Measurements from ENCODE around the gene BBX.
"Not testable (repeated sequence)": the region's sequence is repeated elsewhere in the genome, so short reads cannot be mapped to it uniquely, and the experiment has no call there.

BBX gene

GRCh38 chr3:107540857-107541256 lies 18.1 kb downstream of the BBX start:
- in situ Hi-C loops (cut with MboI; ENCODE audit: low sequenced_read_pairs), result no loop called here

- in situ Hi-C loops (cut with MboI; ENCODE audit: low sequenced_read_pairs), result no loop called here
Observed at GRCh38 chr3:107542665-107543064, 19.9 kb downstream of the BBX start.

GRCh38 chr3:107543666-107544065 lies 20.9 kb downstream of the BBX start:
- in situ Hi-C loops (cut with MboI; ENCODE audit: low sequenced_read_pairs), result no loop called here

- in situ Hi-C loops (cut with MboI; ENCODE audit: low sequenced_read_pairs), result no loop called here
Observed at GRCh38 chr3:107545680-107546120, 22.9 kb downstream of the BBX start.

GRCh38 chr3:107548601-107549000 lies 25.8 kb downstream of the BBX start:
- in situ Hi-C loops (cut with MboI; ENCODE audit: low sequenced_read_pairs), result no loop called here

- in situ Hi-C loops (cut with MboI; ENCODE audit: low sequenced_read_pairs), result no loop called here
Observed at GRCh38 chr3:107555359-107555758, 32.6 kb downstream of the BBX start.

GRCh38 chr3:107557743-107558142 lies 35.0 kb downstream of the BBX start:
- in situ Hi-C loops (cut with MboI; ENCODE audit: low sequenced_read_pairs), result no loop called here

- in situ Hi-C loops (cut with MboI; ENCODE audit: low sequenced_read_pairs), result no loop called here
Observed at GRCh38 chr3:107560166-107560565, 37.4 kb downstream of the BBX start.

- in situ Hi-C loops (cut with MboI; ENCODE audit: low sequenced_read_pairs), result no loop called here
Observed at GRCh38 chr3:107561980-107562379, 39.2 kb downstream of the BBX start.

- in situ Hi-C loops (cut with MboI; ENCODE audit: low sequenced_read_pairs), result no loop called here
Observed at GRCh38 chr3:107562969-107563529, 40.3 kb downstream of the BBX start.

GRCh38 chr3:107565244-107565643 lies 42.5 kb downstream of the BBX start:
- in situ Hi-C loops (cut with MboI; ENCODE audit: low sequenced_read_pairs), result not testable (repeated sequence)

- in situ Hi-C loops (cut with MboI; ENCODE audit: low sequenced_read_pairs), result not testable (repeated sequence)
Observed at GRCh38 chr3:107571089-107571488, 48.3 kb downstream of the BBX start.

- in situ Hi-C loops (cut with MboI; ENCODE audit: low sequenced_read_pairs), result not testable (repeated sequence)
Observed at GRCh38 chr3:107571492-107571891, 48.7 kb downstream of the BBX start.

GRCh38 chr3:107574650-107575049 lies 51.9 kb downstream of the BBX start:
- in situ Hi-C loops (cut with MboI; ENCODE audit: low sequenced_read_pairs), result no loop called here

GRCh38 chr3:107578091-107578490 lies 55.3 kb downstream of the BBX start:
- in situ Hi-C loops (cut with MboI; ENCODE audit: low sequenced_read_pairs), result no loop called here

GRCh38 chr3:107578523-107578922 lies 55.8 kb downstream of the BBX start:
- in situ Hi-C loops (cut with MboI; ENCODE audit: low sequenced_read_pairs), result no loop called here

GRCh38 chr3:107579371-107579770 lies 56.6 kb downstream of the BBX start:
- in situ Hi-C loops (cut with MboI; ENCODE audit: low sequenced_read_pairs), result no loop called here

GRCh38 chr3:107581230-107581629 lies 58.5 kb downstream of the BBX start:
- in situ Hi-C loops (cut with MboI; ENCODE audit: low sequenced_read_pairs), result no loop called here

GRCh38 chr3:107588217-107588616 lies 65.5 kb downstream of the BBX start:
- in situ Hi-C loops (cut with MboI; ENCODE audit: low sequenced_read_pairs), result no loop called here

GRCh38 chr3:107589454-107589853 lies 66.7 kb downstream of the BBX start:
- in situ Hi-C loops (cut with MboI; ENCODE audit: low sequenced_read_pairs), result no loop called here

GRCh38 chr3:107590786-107591185 lies 68.0 kb downstream of the BBX start:
- in situ Hi-C loops (cut with MboI; ENCODE audit: low sequenced_read_pairs), result no loop called here

- in situ Hi-C loops (cut with MboI; ENCODE audit: low sequenced_read_pairs), result no loop called here
Observed at GRCh38 chr3:107592073-107592472, 69.3 kb downstream of the BBX start.

GRCh38 chr3:107594870-107595269 lies 72.1 kb downstream of the BBX start:
- in situ Hi-C loops (cut with MboI; ENCODE audit: low sequenced_read_pairs), result no loop called here

Data from HL-60/S4 treated with phorbol 12-myristate 13-acetate at 8.2 ng/mL for 4 days and 3 days (cell line).